Suppressor macrophage treated with lipopolysaccharide for 1 hour (primary cell): ENCODE data around the gene ZNF44.
A peak's percentile ranks its signal among the peaks of the same experiment; 100 is the strongest.

Experiments
- DNase-seq, 3 donors: peaks; one replicate each; pipeline ENCODE4 v3.0.0-alpha.2; 2020 to 2022

The ZNF44 gene

DNA sequence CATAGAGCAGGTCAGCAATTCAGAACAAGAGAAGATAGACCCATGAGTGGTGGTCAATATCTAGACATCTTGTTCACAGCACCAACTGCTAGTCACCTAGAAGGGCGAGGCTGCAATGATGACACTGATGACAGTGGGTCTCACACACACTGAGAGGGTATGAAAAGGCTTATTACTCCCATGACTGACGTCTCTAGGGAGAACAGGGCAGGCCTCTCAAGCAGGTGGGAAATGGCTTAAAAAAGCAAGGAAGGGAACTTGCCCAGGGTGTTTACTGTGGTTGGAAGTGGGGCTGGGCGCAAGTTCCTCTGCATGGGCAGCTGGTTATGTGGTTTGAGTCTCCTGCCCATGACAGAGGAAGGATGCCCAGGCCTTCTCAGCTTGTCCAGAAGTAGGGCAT, 33.8 kb downstream of the ZNF44 start:
- no peak for DNase-seq

GRCh38 chr19:12260236-12260635, 34.4 kb downstream of the ZNF44 start:
- no peak for DNase-seq

GRCh38 chr19:12255372-12255771, 39.3 kb downstream of the ZNF44 start:
- DNase-seq, result no peak

GRCh38 chr19:12247644-12248222, 47.0 kb downstream of the ZNF44 start:
- no peak for DNase-seq

GRCh38 chr19:12244370-12244769, 50.3 kb downstream of the ZNF44 start:
- DNase-seq, result no peak

GRCh38 chr19:12237143-12237839, 57.4 kb downstream of the ZNF44 start:
- no peak for DNase-seq

DNA sequence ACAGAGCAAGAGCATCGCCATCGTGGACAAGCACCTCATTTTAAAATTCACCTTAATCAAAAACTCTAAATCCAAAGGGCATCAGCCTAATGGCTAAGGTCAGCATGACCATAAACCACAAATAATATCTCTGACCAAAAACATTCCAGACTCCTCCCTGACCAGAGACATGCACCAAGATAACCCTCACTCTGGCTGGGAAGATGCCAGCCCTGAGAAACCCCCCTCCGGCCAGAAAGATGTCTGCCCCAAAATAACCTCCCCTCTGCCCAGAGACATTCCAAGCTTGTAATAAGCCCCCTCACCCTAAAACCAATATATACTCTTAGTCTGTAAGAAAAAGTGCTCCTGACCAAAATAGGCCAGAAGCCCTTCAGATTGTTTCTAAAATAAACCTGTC, 61.7 kb downstream of the ZNF44 start:
- no peak for DNase-seq

- DNase-seq, result peak in 2 of 3 donors; percentile 2 to 5
Measured at GRCh38 chr19:12230751-12231733, 63.6 kb downstream of the ZNF44 start.

DNA sequence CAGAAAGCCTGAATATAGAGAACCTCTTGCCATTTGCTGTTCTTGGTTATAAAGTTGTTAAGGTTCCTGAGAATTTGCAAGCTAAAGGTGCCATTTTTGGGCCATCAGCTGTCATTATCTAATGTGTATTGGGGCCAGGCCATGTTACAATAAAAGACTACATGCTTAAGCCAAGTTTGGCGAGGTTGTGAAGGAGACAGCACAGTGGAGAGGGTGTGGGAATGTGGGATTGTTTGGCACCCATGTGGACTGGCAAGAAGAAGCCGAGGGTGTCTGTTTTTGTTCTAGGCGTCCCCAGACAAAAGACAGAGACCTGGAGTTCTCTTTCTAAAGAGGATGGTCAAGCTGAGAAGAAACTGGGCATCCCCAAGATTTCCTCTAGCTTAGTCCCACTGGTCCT, 64.7 kb downstream of the ZNF44 start:
- no peak for DNase-seq

DNA sequence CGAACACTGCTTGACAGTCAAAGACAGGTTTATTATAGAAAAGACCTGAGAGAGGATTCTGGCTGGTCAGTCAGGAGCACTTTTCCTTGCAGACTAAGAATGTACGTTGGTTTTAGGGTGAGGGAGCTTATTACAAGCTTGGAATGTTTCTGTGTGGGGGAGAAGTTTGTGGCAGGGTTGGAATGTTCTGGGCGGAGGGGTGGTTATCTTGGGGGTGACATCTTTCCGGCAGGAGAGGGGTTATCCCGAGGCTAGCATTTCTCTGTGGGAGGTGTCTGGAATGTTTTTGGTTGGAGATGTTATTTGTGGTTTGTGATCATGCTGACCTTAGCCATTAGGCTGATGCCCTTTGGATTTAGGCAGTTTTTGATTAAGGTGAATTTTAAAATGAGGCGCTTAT, 70.0 kb downstream of the ZNF44 start:
- no peak for DNase-seq

- no peak for DNase-seq
Measured at GRCh38 chr19:12222980-12223630, 71.6 kb downstream of the ZNF44 start.
